NB4 (cell line): ENCODE results near the gene OTUB2.
A peak's percentile ranks its signal among the peaks of the same experiment; 100 is the strongest.

Source experiments
- DNase-seq: peaks from one replicate; pipeline ENCODE4 v3.0.0; 2010; ENCODE audit warnings: low read depth
- H3K4me3 ChIP-seq: one replicate; pipeline ENCODE4 v1.5.1; 2011; ENCODE audit warnings: mild to moderate bottlenecking, low read depth, low read length, moderate library complexity
- CTCF ChIP-seq: IDR thresholded peaks from one replicate; pipeline ENCODE4 v1.5.1; 2012; ENCODE audit warnings: low read depth, low read length
- MAX ChIP-seq: IDR thresholded peaks from 2 replicates; pipeline ENCODE4 v1.6.1; 2011; ENCODE audit warnings: low read depth, low read length
- MYC ChIP-seq: IDR thresholded peaks from 2 replicates; pipeline ENCODE4 v1.6.1; 2011; ENCODE audit warnings: low read depth, low read length
- POLR2A ChIP-seq: IDR thresholded peaks from 2 replicates; pipeline ENCODE4 v1.6.1; 2011; ENCODE audit warnings: mild to moderate bottlenecking; ENCODE audit not compliant: insufficient read length; ENCODE audit errors: extremely low read depth

OTUB2 gene

GRCh38 chr14:93980456-93981201, 45.5 kb upstream of the OTUB2 start:
- DNase-seq: no peak
- H3K4me3 ChIP-seq: no peak overlapping the region
- TF ChIP-seq CTCF: no peak
- no peak for TF ChIP-seq MAX
- no peak for TF ChIP-seq POLR2A
- TF ChIP-seq MYC: no peak

GRCh38 chr14:93981316-93982229, 44.6 kb upstream of the OTUB2 start:
- H3K4me3 ChIP-seq: no peak overlapping the region
- no peak for DNase-seq
- no peak for TF ChIP-seq POLR2A
- TF ChIP-seq MYC: no peak
- no peak for TF ChIP-seq MAX
- TF ChIP-seq CTCF: no peak

GRCh38 chr14:93982230-93983007, 43.7 kb upstream of the OTUB2 start:
- DNase-seq: no peak
- no peak overlapping the region for H3K4me3 ChIP-seq
- no peak for TF ChIP-seq POLR2A
- TF ChIP-seq MYC: no peak
- TF ChIP-seq MAX: no peak
- no peak for TF ChIP-seq CTCF

GRCh38 chr14:93984070-93984469, 42.1 kb upstream of the OTUB2 start:
- TF ChIP-seq CTCF: no peak
- no peak for TF ChIP-seq POLR2A
- TF ChIP-seq MYC: no peak
- TF ChIP-seq MAX: no peak
- H3K4me3 ChIP-seq: no peak overlapping the region
- no peak for DNase-seq

GRCh38 chr14:93984987-93985410, 41.1 kb upstream of the OTUB2 start:
- peak; percentile 75 for DNase-seq
- no peak overlapping the region for H3K4me3 ChIP-seq
- TF ChIP-seq CTCF (peak; percentile 65), POLR2A (no peak), MAX (peak; percentile 96), MYC (peak; percentile 91)
